ENCODE measurements around the gene NANOS3. TPM values are rescaled to one million over a fixed set of nuclear protein-coding genes. Genes with fewer than 3 reads are reported as not detected.

Gene NANOS3
- polyA plus RNA-seq: 2.2 TPM in 1 of 2 replicates, not detected in the other

GRCh38 chr19:13876834-13877233 lies at the start of gene NANOS3:
NANOS3 (plus strand) TSS chr19:13877134; CDS start chr19:13877249, 115 bp downstream.

GRCh38 chr19:13905634-13906520 lies 28.9 kb downstream of the NANOS3 start, which contains the start of the genes BRME1 and CC2D1A:
BRME1 (minus strand) TSS chr19:13906117; CDS start chr19:13904892, 1,225 bp downstream.
CC2D1A (plus strand) TSS chr19:13906201; CDS start chr19:13906442, 241 bp downstream.

Other genes with a start within 250 kb of the NANOS3 start
- 0.34 and 0.66 TPM in 2 replicates for gene MRI1, start 112.6 kb upstream of the NANOS3 start, polyA plus RNA-seq
- gene C19orf53, start 102.7 kb upstream of the NANOS3 start, polyA plus RNA-seq: 364 and 396 TPM in 2 replicates
- 0.35 and 0.85 TPM in 2 replicates for gene ZSWIM4, start 81.7 kb upstream of the NANOS3 start, polyA plus RNA-seq
- 0.20 TPM in 1 of 2 replicates, not detected in the other for gene BRME1, start 29.0 kb downstream of the NANOS3 start, polyA plus RNA-seq
- 1.1 and 3.0 TPM in 2 replicates for gene CC2D1A, start 29.1 kb downstream of the NANOS3 start, polyA plus RNA-seq
- gene PODNL1, start 61.3 kb downstream of the NANOS3 start, polyA plus RNA-seq: not detected in 2 replicates
- gene DCAF15, start 75.4 kb downstream of the NANOS3 start, polyA plus RNA-seq: 5.3 TPM in 1 of 2 replicates, not detected in the other
- 0.35 and 0.52 TPM in 2 replicates for gene RFX1, start 129.2 kb downstream of the NANOS3 start, polyA plus RNA-seq
- not detected in 2 replicates for gene RLN3, start 151.0 kb downstream of the NANOS3 start, polyA plus RNA-seq
- gene IL27RA, start 154.6 kb downstream of the NANOS3 start, polyA plus RNA-seq: 0.99 TPM in 1 of 2 replicates, not detected in the other
- gene PALM3, start 184.9 kb downstream of the NANOS3 start, polyA plus RNA-seq: 0.13 TPM in 1 of 2 replicates, not detected in the other
- gene MISP3, start 195.7 kb downstream of the NANOS3 start, polyA plus RNA-seq: 3.4 and 6.2 TPM in 2 replicates
- not detected in 2 replicates for gene C19orf67, start 208.6 kb downstream of the NANOS3 start, polyA plus RNA-seq
- gene SAMD1, start 213.6 kb downstream of the NANOS3 start, polyA plus RNA-seq: 3.1 and 6.4 TPM in 2 replicates
- gene PRKACA, start 240.6 kb downstream of the NANOS3 start, polyA plus RNA-seq: 3.5 and 5.8 TPM in 2 replicates